B cell (primary cell): Measurements from ENCODE around the gene ANTXR1. TPM values are rescaled to one million over a fixed set of nuclear protein-coding genes. Genes with fewer than 3 reads are reported as not detected.

ENCODE experiments used
- ATAC-seq: fragments of 200-7000 bp; cut with Tn5 transposase; one replicate; pipeline ENCODE4 v1.10.0; 2021; ENCODE audit warnings: low read depth, mild to moderate bottlenecking, moderate number of reproducible peaks, moderate library complexity
- CTCF ChIA-PET: fragments of 350-600 bp; sonication (Branson Sonifier 250); formaldehyde crosslinking; loops from one replicate; lab custom pipeline; 2021; ENCODE audit warnings: antibody characterized with exemption, inconsistent platforms; lab: Charles Lee
- POLR2A ChIA-PET: fragments of 350-600 bp; sonication (Branson Sonifier 250); formaldehyde crosslinking; loops from one replicate; lab custom pipeline; 2021; ENCODE audit warnings: antibody characterized with exemption; lab: Charles Lee
- DNase-seq: peaks from one replicate; pipeline ENCODE4 v3.0.0; 2013
- H2AFZ ChIP-seq: 2 replicates; pipeline ENCODE4 v1.6.1; 2012; ENCODE audit warnings: mild to moderate bottlenecking, low read depth, low read length; ENCODE audit not compliant: insufficient read depth, poor library complexity, severe bottlenecking
- H3K27ac ChIP-seq, 2 donors: 1 replicate in 1 of 2; 2 replicates in 1 of 2; pipeline ENCODE4 v1.5.1; 2012 to 2013; ENCODE audit warnings: low read length in 2 of 2, mild to moderate bottlenecking in 2 of 2, moderate library complexity in 1 of 2
- H3K27me3 ChIP-seq, 4 experiments: fragments of 200-600 bp in 1 of 4; sonication (generic) in 1 of 4; replicated peaks in 1 of 4; 1 replicate in 2 of 4; 2 replicates in 2 of 4; pipeline versions ENCODE4 v1.6.1 to v1.7.0; 2013 to 2016; ENCODE audit warnings: low read length in 3 of 4, mild to moderate bottlenecking in 2 of 4, mixed read lengths in 1 of 4, moderate library complexity in 1 of 4; ENCODE audit not compliant: insufficient read depth in 4 of 4, control insufficient read depth in 3 of 4; ENCODE audit errors: control extremely low read depth in 1 of 4
- H3K36me3 ChIP-seq, 2 experiments: replicated peaks in 1 of 2; 1 replicate in 1 of 2; 2 replicates in 1 of 2; pipeline versions ENCODE4 v1.6.1 to v1.7.1; 2013; ENCODE audit warnings: low read length in 1 of 2; ENCODE audit not compliant: insufficient read depth in 2 of 2, control insufficient read depth in 1 of 2; ENCODE audit errors: control extremely low read depth in 1 of 2, extremely low read depth in 1 of 2
- H3K4me1 ChIP-seq, 2 donors: fragments of 200-600 bp in 1 of 2; sonication (generic) in 1 of 2; 1 replicate in 1 of 2; 2 replicates in 1 of 2; pipeline versions ENCODE4 v1.5.1 to v1.6.1; 2013 to 2017; ENCODE audit warnings: low read length in 2 of 2; ENCODE audit not compliant: control insufficient read depth in 2 of 2, insufficient read depth in 2 of 2
- H3K4me2 ChIP-seq: replicated peaks from 2 replicates; pipeline ENCODE3; 2012; ENCODE audit warnings: mild to moderate bottlenecking, low read depth, low read length; ENCODE audit not compliant: poor library complexity, severe bottlenecking
- H3K4me3 ChIP-seq, 5 experiments: fragments of 200-600 bp in 1 of 5; sonication (generic) in 1 of 5; 1 replicate in 3 of 5; 2 replicates in 2 of 5; pipeline versions ENCODE4 v1.5.1 to v1.7.0; 2011 to 2016; ENCODE audit warnings: low read length in 4 of 5, mild to moderate bottlenecking in 4 of 5, low read depth in 2 of 5, control low read depth in 1 of 5, moderate library complexity in 1 of 5; ENCODE audit not compliant: insufficient read depth in 1 of 5; ENCODE audit errors: control extremely low read depth in 1 of 5, extremely low read depth in 1 of 5
- H3K79me2 ChIP-seq: fragments of 200-600 bp; sonication (generic); one replicate; pipeline ENCODE4 v1.6.0; 2016; ENCODE audit warnings: low read length; ENCODE audit not compliant: control insufficient read depth, insufficient read depth
- H3K9ac ChIP-seq: fragments of 200-600 bp; sonication (generic); 2 replicates; pipeline ENCODE4 v1.6.1; 2017; ENCODE audit warnings: mild to moderate bottlenecking, low read length, moderate library complexity
- H3K9me3 ChIP-seq, 3 donors: one replicate each; pipeline versions ENCODE4 v1.6.1 to v1.7.1; 2013; ENCODE audit warnings: low read length in 2 of 3; ENCODE audit not compliant: control insufficient read depth in 2 of 3, insufficient read depth in 1 of 3; ENCODE audit errors: control extremely low read depth in 1 of 3
- H4K20me1 ChIP-seq: 2 replicates; pipeline ENCODE4 v1.6.0; 2012; ENCODE audit warnings: mild to moderate bottlenecking, low read length; ENCODE audit not compliant: insufficient read depth, control insufficient read depth, poor library complexity, severe bottlenecking
- H3K27ac Mint-ChIP-seq: one replicate; pipeline ENCODE4 v1.8.0; 2021; ENCODE audit warnings: mixed read lengths
- H3K27me3 Mint-ChIP-seq: one replicate; pipeline ENCODE4 v1.8.0; 2021; ENCODE audit warnings: mixed read lengths
- H3K4me1 Mint-ChIP-seq: one replicate; pipeline ENCODE4 v1.8.0; 2021; ENCODE audit warnings: mixed read lengths
- H3K4me3 Mint-ChIP-seq: one replicate; pipeline ENCODE4 v1.8.0; 2021; ENCODE audit warnings: mixed read lengths
- H3K9me3 Mint-ChIP-seq: one replicate; pipeline ENCODE4 v1.8.0; 2022; ENCODE audit warnings: mixed read lengths; ENCODE audit not compliant: insufficient read depth
- CTCF ChIP-seq: fragments of 200-600 bp; IDR thresholded peaks from one replicate; pipeline ENCODE4 v1.8.0; 2022; ENCODE audit warnings: antibody characterized with exemption, mild to moderate bottlenecking
- EZH2 ChIP-seq: IDR thresholded peaks from 2 replicates; pipeline ENCODE4 v1.6.1; 2012; ENCODE audit warnings: borderline replicate concordance, low read depth, mild to moderate bottlenecking, moderate library complexity, low read length; ENCODE audit not compliant: insufficient read depth, poor library complexity, severe bottlenecking
- WGBS: methylation state at CpG from one replicate; pipeline ENCODE4 v1.1.5; 2013; ENCODE audit warnings: missing lambda C conversion rate; ENCODE audit not compliant: insufficient coverage; 5-methylcytosine and 5-hydroxymethylcytosine counted together
- intact Hi-C: fragments of 100-400 bp; cut with micrococcal nuclease; formaldehyde crosslinking; loops from one replicate; pipeline ENCODE4 v1.10.0; 2022
- polyA plus RNA-seq: library from polyadenylated mRNA; depleted of rRNA; stranded (reverse); fragments of >200 nt; gene quantifications from 2 replicates; pipeline ENCODE4 v1.2.3, GENCODE V29; 2012
- total RNA-seq, 2 donors: library from RNA; stranded (reverse); fragments of 120-200 nt in 1 of 2; gene quantifications; 1 replicate in 1 of 2; 2 replicates in 1 of 2; pipeline versions ENCODE4 v1.2.3 to v1.2.4, GENCODE V29; 2013 to 2022

Gene ANTXR1
- total and polyA plus RNA-seq, 2 donors (not counting 1 experiment from before 2014, with no cell fraction given): not detected

GRCh38 chr2:69212238-69213028 lies 199.5 kb downstream of the ANTXR1 start:
- H3K79me2 ChIP-seq: no peaks in the 10 kb centered on the region
- H3K4me3 Mint-ChIP-seq: no peak overlapping the region
- no peaks in the 10 kb centered on the region for H3K27me3 ChIP-seq
- intact Hi-C loops: no loop called here
- no peaks in the 10 kb centered on the region for H3K36me3 ChIP-seq
- peaks cover 14% of the 10 kb centered on the region for H3K27me3 Mint-ChIP-seq
- ChIA-PET CTCF (no interaction called here), POLR2A (interaction anchor here (0.6 kb wide), 1 partner anchor 436 kb away, joined by 4 read pairs; no protein-coding TSS in a partner anchor)
- H3K4me1 ChIP-seq: no peaks in the 10 kb centered on the region
- H2AFZ ChIP-seq: no peak overlapping the region
- H3K9me3 ChIP-seq: no peaks in the 10 kb centered on the region
- H3K4me2 ChIP-seq: no peak overlapping the region
- H3K27ac ChIP-seq: no peak overlapping the region
- H3K9me3 Mint-ChIP-seq: no peaks in the 10 kb centered on the region
- no peak overlapping the region for H3K9ac ChIP-seq
- ATAC-seq: no peak
- 96% methylated on average over 3 of the region's 4 CpGs for WGBS
- H4K20me1 ChIP-seq: no peaks in the 10 kb centered on the region
- TF ChIP-seq CTCF (no peak), EZH2 (no peak)
- H3K4me1 Mint-ChIP-seq: no peaks in the 10 kb centered on the region
- no peak for DNase-seq
- H3K4me3 ChIP-seq: no peak overlapping the region
- H3K27ac Mint-ChIP-seq: no peak overlapping the region

GRCh38 chr2:69213201-69213600 lies 200.2 kb downstream of the ANTXR1 start:
- TF ChIP-seq CTCF (no peak), EZH2 (no peak)
- H3K79me2 ChIP-seq: no peaks in the 10 kb centered on the region
- Mint-ChIP-seq H3K9me3 (no peaks in the 10 kb centered on the region), H3K27ac (no peak overlapping the region), H3K27me3 (peaks cover 14% of the 10 kb centered on the region), H3K4me3 (no peak overlapping the region), H3K4me1 (no peaks in the 10 kb centered on the region)
- CTCF ChIA-PET: no interaction called here
- no peaks in the 10 kb centered on the region for H3K4me1 ChIP-seq
- H3K9me3 ChIP-seq: no peaks in the 10 kb centered on the region
- H3K4me3 ChIP-seq: no peak overlapping the region
- H4K20me1 ChIP-seq: no peaks in the 10 kb centered on the region
- no peak for ATAC-seq
- H3K4me2 ChIP-seq: no peak overlapping the region
- H3K9ac ChIP-seq: no peak overlapping the region
- no peaks in the 10 kb centered on the region for H3K36me3 ChIP-seq
- no peak overlapping the region for H3K27ac ChIP-seq
- intact Hi-C loops: no loop called here
- 80% methylated on average over 4 of the region's 4 CpGs for WGBS
- DNase-seq: no peak
- POLR2A ChIA-PET: no interaction called here
- no peak overlapping the region for H2AFZ ChIP-seq
- H3K27me3 ChIP-seq: no peaks in the 10 kb centered on the region
